Epithelial cell of proximal tubule (primary cell): ENCODE data around the gene GDF15. TPM values are rescaled to one million over a fixed set of nuclear protein-coding genes. Genes with fewer than 3 reads are reported as not detected.
A peak's percentile ranks its signal among the peaks of the same experiment; 100 is the strongest.

Experiments used
- DNase-seq: peaks from one replicate; pipeline ENCODE4 v3.0.0-alpha.2; 2011; ENCODE audit warnings: low read depth
- H3K4me3 ChIP-seq: 2 replicates; pipeline ENCODE4 v1.5.1; 2011; ENCODE audit warnings: low read depth, mild to moderate bottlenecking, low read length
- total RNA-seq: library from RNA; depleted of rRNA; stranded (reverse); fragments of >200 nt; gene quantifications from 2 replicates; pipeline ENCODE4 v1.2.3, GENCODE V29; 2015
- TF ChIP-seq, protein P1 (sequence below): conservative IDR thresholded peaks from 2 replicates; pipeline ENCODE4 v1.5.1; 2012; ENCODE audit warnings: low read depth, mild to moderate bottlenecking, low read length

The GDF15 gene
- total RNA-seq, 1 donor from 2014 or later, result 262 TPM

- TF ChIP-seq, protein P1, sequence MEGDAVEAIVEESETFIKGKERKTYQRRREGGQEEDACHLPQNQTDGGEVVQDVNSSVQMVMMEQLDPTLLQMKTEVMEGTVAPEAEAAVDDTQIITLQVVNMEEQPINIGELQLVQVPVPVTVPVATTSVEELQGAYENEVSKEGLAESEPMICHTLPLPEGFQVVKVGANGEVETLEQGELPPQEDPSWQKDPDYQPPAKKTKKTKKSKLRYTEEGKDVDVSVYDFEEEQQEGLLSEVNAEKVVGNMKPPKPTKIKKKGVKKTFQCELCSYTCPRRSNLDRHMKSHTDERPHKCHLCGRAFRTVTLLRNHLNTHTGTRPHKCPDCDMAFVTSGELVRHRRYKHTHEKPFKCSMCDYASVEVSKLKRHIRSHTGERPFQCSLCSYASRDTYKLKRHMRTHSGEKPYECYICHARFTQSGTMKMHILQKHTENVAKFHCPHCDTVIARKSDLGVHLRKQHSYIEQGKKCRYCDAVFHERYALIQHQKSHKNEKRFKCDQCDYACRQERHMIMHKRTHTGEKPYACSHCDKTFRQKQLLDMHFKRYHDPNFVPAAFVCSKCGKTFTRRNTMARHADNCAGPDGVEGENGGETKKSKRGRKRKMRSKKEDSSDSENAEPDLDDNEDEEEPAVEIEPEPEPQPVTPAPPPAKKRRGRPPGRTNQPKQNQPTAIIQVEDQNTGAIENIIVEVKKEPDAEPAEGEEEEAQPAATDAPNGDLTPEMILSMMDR, result no peak
- peak overlapping the region; percentile 59 for H3K4me3 ChIP-seq
- DNase-seq, result no peak
Observed at GRCh38 chr19:18417250-18418028, 31.5 kb downstream of the GDF15 start.

DNA sequence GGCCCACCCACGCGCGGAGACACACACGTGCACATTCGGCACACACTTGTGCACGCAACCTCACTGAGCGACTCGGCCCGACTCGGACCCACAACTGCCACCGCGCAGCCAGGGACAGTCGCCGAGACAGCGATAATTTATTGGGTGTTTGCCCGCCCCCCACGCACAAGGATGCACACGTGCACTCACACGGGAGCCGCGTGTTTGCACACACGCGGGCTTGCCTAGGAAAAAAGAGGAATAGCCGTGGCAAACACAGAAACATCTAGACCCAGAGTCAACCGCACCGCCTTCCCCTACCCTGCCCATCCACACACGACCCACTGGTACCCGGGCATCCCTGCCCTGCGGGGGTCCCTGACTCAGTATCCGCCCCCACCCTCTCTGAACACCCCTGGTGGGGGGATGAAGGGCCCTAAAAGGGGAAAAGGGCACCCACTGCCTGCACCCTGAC is 32.1 kb downstream of the GDF15 start:
- DNase-seq, result no peak
- H3K4me3 ChIP-seq, result peak overlapping the region; percentile 75
- TF ChIP-seq, protein P1, result no peak

- H3K4me3 ChIP-seq, result peak overlapping the region; percentile 75
- TF ChIP-seq, protein P1, result no peak
- no peak for DNase-seq
Observed at GRCh38 chr19:18418483-18419194, 32.7 kb downstream of the GDF15 start.

DNA sequence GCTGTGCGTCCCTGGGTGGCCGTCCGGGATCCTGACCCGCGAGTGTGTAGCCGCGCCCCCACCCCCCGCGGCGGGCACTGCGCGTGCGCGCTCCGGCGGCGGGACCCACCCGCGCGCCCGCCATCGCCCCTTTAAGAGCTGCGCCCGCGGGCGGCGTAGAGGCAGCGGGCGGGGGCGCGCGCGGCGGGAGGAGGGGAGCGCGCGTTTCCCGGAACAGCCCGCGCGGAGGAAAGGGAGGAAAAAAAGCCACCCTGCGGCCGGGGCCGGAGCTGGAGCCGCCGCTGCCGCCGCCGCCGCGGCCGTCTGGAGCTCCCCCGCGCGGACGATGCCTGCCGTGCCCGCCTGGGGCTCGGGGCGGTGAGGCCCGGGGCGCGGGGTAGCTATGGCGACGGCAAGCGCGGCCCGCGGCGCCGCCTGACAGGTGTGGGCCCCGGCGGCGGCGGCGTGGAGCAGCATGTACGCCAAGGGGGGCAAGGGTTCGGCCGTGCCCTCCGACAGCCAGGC is 33.3 kb downstream of the GDF15 start, which contains the start of gene SSBP4:
TSS of gene SSBP4 (plus strand) at position 204 of the 504 bp plus-strand sequence. CDS start at position 455, 251 bp downstream.
- peak within 1 kb of the TSS; percentile 75 for H3K4me3 ChIP-seq
- no peak for DNase-seq
- TF ChIP-seq, protein P1, result no peak

DNA sequence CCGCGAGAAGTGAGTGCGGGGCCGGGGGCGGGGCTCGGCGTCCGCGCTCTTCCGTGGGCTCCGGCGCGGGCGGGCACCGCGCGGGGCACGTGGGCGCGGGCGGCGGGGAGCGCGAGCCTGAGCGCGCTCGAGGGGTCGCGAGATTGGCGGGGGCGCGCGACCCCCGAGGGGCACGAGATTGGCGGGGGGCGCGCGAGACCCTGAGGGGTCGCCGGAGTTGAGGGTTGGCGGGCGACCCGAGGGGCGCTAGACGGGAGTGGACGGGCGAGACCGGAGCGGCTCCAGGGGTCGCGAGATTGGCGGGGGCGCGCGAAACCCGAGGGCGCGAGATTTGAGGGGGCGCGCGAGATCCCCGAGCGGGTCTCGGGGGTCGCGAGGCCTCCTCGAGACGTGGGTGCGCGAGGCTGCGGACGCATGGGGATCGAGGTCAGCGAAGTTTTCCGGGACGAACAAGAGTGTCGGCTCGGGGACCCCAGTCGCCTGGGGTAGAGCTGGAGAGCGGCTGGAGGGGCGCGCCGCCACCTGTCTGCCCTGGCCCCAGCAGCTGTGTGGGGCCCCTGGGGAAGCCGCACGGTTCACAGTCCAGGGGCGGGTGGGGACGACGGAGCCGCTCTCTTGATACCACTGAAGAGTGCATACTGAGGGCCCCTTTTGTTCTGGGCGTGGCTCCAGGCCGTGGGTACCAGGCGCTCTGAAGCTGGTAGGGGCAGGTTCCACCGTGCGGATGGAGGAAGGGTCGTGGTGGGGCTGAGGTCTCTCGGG is 33.9 kb downstream of the GDF15 start:
- TF ChIP-seq, protein P1, result no peak
- DNase-seq, result no peak
- peak overlapping the region; percentile 75 for H3K4me3 ChIP-seq

DNA sequence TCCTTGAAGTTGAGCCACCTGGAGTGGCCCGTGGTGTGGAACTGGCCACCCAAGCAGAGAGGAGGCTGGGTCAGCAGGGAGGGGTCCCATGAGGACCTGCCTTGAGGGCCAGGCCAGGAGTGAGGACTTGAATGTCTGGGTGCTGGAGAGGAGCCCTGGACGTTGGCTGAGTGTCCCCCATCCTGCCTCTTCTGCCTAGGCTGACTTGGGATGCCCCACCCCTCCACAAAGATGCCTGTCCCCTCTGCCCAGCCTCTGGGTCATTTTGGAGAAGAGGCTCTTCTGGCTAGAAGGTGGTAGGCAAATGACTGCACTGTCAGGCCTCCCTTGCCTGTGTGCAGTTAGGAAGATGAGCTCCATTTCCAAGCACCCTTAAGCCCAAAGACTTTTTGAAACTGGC is 35.0 kb downstream of the GDF15 start:
- peak overlapping the region; percentile 75 for H3K4me3 ChIP-seq
- no peak for DNase-seq
- TF ChIP-seq, protein P1, result no peak
